OCI-LY7 (cell line): ENCODE measurements around the gene GALNT14. TPM values are rescaled to one million over a fixed set of nuclear protein-coding genes. Genes with fewer than 3 reads are reported as not detected.

Source experiments
- BruUV-seq: library from RNA; stranded (reverse); fragments of 400-500 nt; replicated peaks from 2 replicates; lab custom pipeline; 2021; lab: Mats Ljungman, UMichigan
- CTCF ChIA-PET: fragments of 300-600 bp; sonication (Branson Sonifier 250); formaldehyde crosslinking; loops from one replicate; lab custom pipeline; 2022; ENCODE audit warnings: antibody characterized with exemption; ENCODE audit not compliant: unreplicated experiment; lab: Charles Lee
- POLR2A ChIA-PET: fragments of 300-600 bp; sonication (Branson Sonifier 250); formaldehyde crosslinking; loops from one replicate; lab custom pipeline; 2022; ENCODE audit warnings: antibody characterized with exemption; lab: Charles Lee
- DNase-seq: peaks from one replicate; pipeline ENCODE4 v3.0.0-alpha.2; 2015; ENCODE audit warnings: low spot score
- H2AFZ ChIP-seq: fragments of 200-600 bp; sonication (generic), shearing (Covaris generic); 2 replicates; pipeline ENCODE4 v1.6.1; 2014; ENCODE audit warnings: mild to moderate bottlenecking, antibody characterized with exemption, low read length, moderate library complexity
- H3K27ac ChIP-seq: fragments of 200-600 bp; sonication (generic); 2 replicates; pipeline ENCODE4 v1.5.1; 2014; ENCODE audit warnings: mixed run types, low read depth, mild to moderate bottlenecking, moderate library complexity, low read length, inconsistent platforms; ENCODE audit not compliant: poor library complexity, severe bottlenecking
- H3K36me3 ChIP-seq: fragments of 200-600 bp; sonication (generic); 2 replicates; pipeline ENCODE4 v1.6.1; 2014; ENCODE audit warnings: mild to moderate bottlenecking, antibody characterized with exemption, low read length, moderate library complexity, mixed read lengths; ENCODE audit not compliant: insufficient read depth
- H3K4me1 ChIP-seq: fragments of 200-600 bp; sonication (generic); 2 replicates; pipeline ENCODE4 v1.5.1; 2014; ENCODE audit warnings: mild to moderate bottlenecking, low read length; ENCODE audit not compliant: insufficient read depth, poor library complexity, severe bottlenecking
- H3K4me2 ChIP-seq: fragments of 200-600 bp; sonication (generic); 2 replicates; pipeline ENCODE4 v1.6.1; 2014; ENCODE audit warnings: mild to moderate bottlenecking, low read length
- H3K4me3 ChIP-seq: fragments of 200-600 bp; sonication (generic); 2 replicates; pipeline ENCODE4 v1.5.1; 2014; ENCODE audit warnings: mild to moderate bottlenecking, low read depth, low read length; ENCODE audit not compliant: poor library complexity, severe bottlenecking
- H3K79me2 ChIP-seq: fragments of 200-600 bp; sonication (generic); 2 replicates; pipeline ENCODE4 v1.6.1; 2016; ENCODE audit warnings: low read depth, mild to moderate bottlenecking, low read length, moderate library complexity, mixed read lengths; ENCODE audit not compliant: insufficient read depth
- H3K9me2 ChIP-seq: fragments of 200-600 bp; sonication (generic); 2 replicates; pipeline ENCODE4 v1.6.1; 2016; ENCODE audit warnings: mild to moderate bottlenecking, low read length, mixed read lengths; ENCODE audit not compliant: insufficient read depth
- H3K9me3 ChIP-seq: fragments of 200-600 bp; sonication (generic); 2 replicates; pipeline ENCODE4 v1.6.1; 2014; ENCODE audit warnings: mild to moderate bottlenecking, mixed run types, low read length, mixed read lengths
- H4K20me1 ChIP-seq: fragments of 200-600 bp; sonication (generic); 2 replicates; pipeline ENCODE4 v1.6.1; 2014; ENCODE audit warnings: mild to moderate bottlenecking, antibody characterized with exemption, low read length, moderate library complexity, mixed read lengths; ENCODE audit not compliant: insufficient read depth
- EZH2phosphoT487 ChIP-seq: fragments of 200-600 bp; sonication (generic); IDR thresholded peaks from 2 replicates; pipeline ENCODE4 v1.6.1; 2018; ENCODE audit warnings: low read depth, borderline replicate concordance, mild to moderate bottlenecking, mixed run types, antibody characterized with exemption, low read length, moderate library complexity, mixed read lengths
- intact Hi-C: fragments of 100-400 bp; cut with micrococcal nuclease; formaldehyde crosslinking; loops from one replicate; pipeline ENCODE4 v1.10.0; 2022; ENCODE audit not compliant: unreplicated experiment
- total RNA-seq, 2 experiments: library from RNA; depleted of rRNA in 1 of 2; stranded (reverse); fragments of >200 nt in 1 of 2; shearing (Covaris generic) in 1 of 2; gene quantifications; 2 replicates each; pipeline ENCODE4 v1.2.3, GENCODE V29; 2014 to 2022
- TF ChIP-seq, protein P1 (sequence below): fragments of 200-600 bp; sonication (generic); conservative IDR thresholded peaks from 2 replicates; pipeline ENCODE4 v1.5.1; 2014; ENCODE audit warnings: mild to moderate bottlenecking, antibody characterized with exemption, low read length, moderate library complexity, mixed read lengths

Gene GALNT14
- total RNA-seq, 2 experiments from 2014 or later: 14.8 to 25.6 TPM

DNA sequence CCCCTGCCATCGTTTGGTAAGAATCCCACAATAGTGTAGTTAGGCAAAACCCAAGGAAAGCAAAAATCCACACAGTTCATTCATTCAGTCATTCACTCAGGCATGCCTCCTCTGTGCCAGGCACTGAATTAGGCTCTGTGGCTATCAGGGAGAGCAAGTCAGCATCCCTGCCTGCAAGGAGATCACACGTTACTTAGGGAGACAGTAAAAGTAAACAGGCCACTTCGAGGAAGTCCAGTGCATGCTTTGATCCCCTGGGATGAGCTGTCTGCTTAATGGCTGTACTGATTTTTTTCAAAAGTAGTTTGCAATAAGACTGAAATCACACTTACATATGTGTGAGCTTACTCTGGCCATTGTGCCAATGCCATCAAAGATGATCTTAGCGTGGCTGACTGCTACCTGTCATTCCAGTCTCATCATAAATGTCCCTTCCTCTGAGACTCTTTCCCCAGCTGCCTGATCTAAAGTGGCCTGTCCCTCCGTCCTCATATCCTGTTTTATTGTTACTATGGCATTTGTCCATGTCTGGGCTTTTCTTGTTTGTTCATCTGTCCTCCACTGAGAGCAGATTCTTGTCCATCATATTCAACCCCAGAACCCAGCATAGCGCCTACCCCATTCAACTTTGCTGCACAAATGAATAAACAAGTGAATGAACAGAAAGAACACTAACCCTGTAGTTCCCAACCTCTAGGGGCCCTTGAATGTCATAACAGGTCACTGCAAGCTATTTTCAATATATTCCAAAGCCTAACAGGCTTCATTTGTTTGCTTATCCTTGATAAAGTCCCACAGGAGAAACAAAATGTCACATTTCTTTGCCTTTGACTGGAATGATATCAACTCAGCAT lies 84.1 kb downstream of the GALNT14 start:
- no peak for DNase-seq
- no peak overlapping the region for H3K4me3 ChIP-seq
- H3K9me2 ChIP-seq: no peaks in the 10 kb centered on the region
- BruUV-seq: no TSS peak
- intact Hi-C loops: no loop called here
- ChIA-PET CTCF (no interaction called here), POLR2A (interaction anchor here (0.6 to 0.7 kb wide), 2 partner anchors 12 to 987 kb away, joined by 3 to 5 read pairs; no protein-coding TSS in a partner anchor)
- H2AFZ ChIP-seq: no peak overlapping the region
- H4K20me1 ChIP-seq: no peaks in the 10 kb centered on the region
- no peaks in the 10 kb centered on the region for H3K79me2 ChIP-seq
- no peaks in the 10 kb centered on the region for H3K9me3 ChIP-seq
- no peak overlapping the region for H3K4me2 ChIP-seq
- H3K36me3 ChIP-seq: no peaks in the 10 kb centered on the region
- H3K27ac ChIP-seq: no peak overlapping the region
- no peaks in the 10 kb centered on the region for H3K4me1 ChIP-seq
- TF ChIP-seq EZH2phosphoT487: no peak
- TF ChIP-seq, protein P1, sequence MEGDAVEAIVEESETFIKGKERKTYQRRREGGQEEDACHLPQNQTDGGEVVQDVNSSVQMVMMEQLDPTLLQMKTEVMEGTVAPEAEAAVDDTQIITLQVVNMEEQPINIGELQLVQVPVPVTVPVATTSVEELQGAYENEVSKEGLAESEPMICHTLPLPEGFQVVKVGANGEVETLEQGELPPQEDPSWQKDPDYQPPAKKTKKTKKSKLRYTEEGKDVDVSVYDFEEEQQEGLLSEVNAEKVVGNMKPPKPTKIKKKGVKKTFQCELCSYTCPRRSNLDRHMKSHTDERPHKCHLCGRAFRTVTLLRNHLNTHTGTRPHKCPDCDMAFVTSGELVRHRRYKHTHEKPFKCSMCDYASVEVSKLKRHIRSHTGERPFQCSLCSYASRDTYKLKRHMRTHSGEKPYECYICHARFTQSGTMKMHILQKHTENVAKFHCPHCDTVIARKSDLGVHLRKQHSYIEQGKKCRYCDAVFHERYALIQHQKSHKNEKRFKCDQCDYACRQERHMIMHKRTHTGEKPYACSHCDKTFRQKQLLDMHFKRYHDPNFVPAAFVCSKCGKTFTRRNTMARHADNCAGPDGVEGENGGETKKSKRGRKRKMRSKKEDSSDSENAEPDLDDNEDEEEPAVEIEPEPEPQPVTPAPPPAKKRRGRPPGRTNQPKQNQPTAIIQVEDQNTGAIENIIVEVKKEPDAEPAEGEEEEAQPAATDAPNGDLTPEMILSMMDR: no peak

- ChIA-PET POLR2A (interaction anchor here (0.6 kb wide), 2 partner anchors 194 to 451 kb away, joined by 4 to 5 read pairs; no protein-coding TSS in a partner anchor), CTCF (no interaction called here)
- Histone ChIP-seq H3K9me3 (no peaks in the 10 kb centered on the region), H3K4me3 (no peak overlapping the region), H3K36me3 (no peaks in the 10 kb centered on the region), H2AFZ (no peak overlapping the region), H3K4me1 (no peaks in the 10 kb centered on the region), H4K20me1 (no peaks in the 10 kb centered on the region), H3K9me2 (no peaks in the 10 kb centered on the region), H3K79me2 (no peaks in the 10 kb centered on the region), H3K4me2 (no peak overlapping the region), H3K27ac (no peak overlapping the region)
- DNase-seq: no peak
- TF ChIP-seq, protein P1: no peak
- TF ChIP-seq EZH2phosphoT487: no peak
- no TSS peak for BruUV-seq
- intact Hi-C loops: no loop called here
These were observed 86.0 kb downstream of the GALNT14 start for GRCh38 chr2:31052284-31052683.
